Activated T-cell treated with anti-CD3 and anti-CD28 coated beads, Interleukin-2, amount 50 U/mL, for 48 hours (primary cell): ENCODE results near the gene SIRT1.
"Not testable (repeated sequence)": the region's sequence is repeated elsewhere in the genome, so short reads cannot be mapped to it uniquely, and the experiment has no call there.

ENCODE experiments used
- DNase-seq, 2 experiments: peaks; one replicate each; pipeline ENCODE4 v3.0.0-alpha.2; 2020

SIRT1 gene

GRCh38 chr10:67878133-67878532, 6.3 kb upstream of the SIRT1 start:
- DNase-seq = no peak

DNA sequence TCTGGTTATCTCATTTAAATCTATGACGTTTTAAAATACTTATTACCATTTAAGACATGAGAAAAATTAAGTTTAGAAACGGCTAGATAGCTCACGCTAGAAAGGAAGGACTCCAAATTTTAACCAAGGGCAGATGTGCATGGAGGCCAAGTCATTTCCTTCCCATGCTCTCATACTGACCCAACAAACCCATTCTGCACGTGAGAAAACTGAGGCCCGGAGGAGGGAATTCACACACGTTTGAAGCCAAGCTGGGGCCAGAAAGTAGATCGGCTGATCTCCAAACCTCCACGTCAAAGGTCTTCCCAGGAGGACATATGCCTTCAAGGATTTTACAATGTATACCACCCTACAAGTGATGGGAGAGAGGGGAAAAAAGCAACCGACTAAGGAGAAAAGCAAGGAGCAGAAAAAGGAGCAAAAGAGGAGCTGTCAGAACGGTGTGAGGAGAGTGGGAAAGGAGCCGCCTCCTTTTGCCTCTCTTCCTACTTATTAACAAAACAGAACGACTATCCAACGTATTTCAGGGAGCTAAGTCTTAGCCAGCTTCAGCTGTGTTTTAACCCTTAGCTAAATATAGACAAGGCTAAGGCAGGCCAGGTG, 645 bp upstream of the SIRT1 start:
- no peak for DNase-seq

GRCh38 chr10:67884842-67885670, 600 bp downstream of the SIRT1 start:
- peak; percentile 80 to 87 for DNase-seq

- DNase-seq = no peak
Observed at GRCh38 chr10:67893637-67894036, 9.2 kb downstream of the SIRT1 start.

DNA sequence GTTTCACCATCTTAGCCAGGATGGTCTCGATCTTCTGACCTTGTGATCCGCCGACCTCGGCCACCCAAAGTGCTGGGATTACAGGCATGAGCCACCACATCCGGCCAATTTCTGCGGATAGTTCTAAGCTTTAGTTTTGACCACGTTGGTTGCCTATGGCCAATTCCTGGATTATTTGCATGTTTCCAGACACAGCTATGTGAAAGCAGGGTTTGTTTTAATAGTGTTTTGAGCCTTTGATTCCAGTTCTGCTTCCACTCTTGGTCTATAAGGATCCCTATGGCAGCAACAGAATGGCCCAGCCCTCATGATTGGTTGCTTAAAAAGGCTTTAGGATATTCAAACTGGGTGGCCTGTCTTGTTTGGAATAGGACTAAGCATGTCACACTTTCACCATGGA, 19.1 kb downstream of the SIRT1 start:
- DNase-seq = no peak

GRCh38 chr10:67912331-67912946, 28.0 kb downstream of the SIRT1 start:
- no peak for DNase-seq

DNA sequence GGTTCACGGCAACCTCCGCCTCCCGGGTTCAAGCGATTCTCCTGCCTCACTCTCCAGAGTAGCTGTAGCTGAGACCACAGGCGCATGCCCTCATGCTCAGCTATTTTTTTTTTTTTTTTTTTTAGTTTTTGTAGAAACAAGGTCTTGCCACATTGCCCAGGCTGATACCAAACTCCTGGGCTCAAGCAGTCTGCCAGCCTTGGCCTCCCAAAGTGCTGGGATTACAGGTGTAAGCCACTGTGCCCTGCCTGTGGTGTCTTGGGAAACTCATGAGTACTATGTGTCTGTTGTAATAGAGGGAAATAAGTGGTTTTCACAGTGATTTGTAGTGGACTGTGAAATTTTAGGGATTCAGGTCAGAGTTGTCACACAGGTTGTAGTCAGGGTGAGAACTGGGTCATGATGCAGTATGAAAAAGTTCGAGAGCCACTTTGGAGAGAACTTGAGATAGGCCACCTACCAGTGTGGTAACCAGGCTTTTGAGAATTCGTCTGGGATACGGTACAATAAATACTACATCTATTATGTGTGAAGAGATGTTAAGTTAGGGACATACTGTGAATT, 30.4 kb downstream of the SIRT1 start:
- DNase-seq = no peak

DNA sequence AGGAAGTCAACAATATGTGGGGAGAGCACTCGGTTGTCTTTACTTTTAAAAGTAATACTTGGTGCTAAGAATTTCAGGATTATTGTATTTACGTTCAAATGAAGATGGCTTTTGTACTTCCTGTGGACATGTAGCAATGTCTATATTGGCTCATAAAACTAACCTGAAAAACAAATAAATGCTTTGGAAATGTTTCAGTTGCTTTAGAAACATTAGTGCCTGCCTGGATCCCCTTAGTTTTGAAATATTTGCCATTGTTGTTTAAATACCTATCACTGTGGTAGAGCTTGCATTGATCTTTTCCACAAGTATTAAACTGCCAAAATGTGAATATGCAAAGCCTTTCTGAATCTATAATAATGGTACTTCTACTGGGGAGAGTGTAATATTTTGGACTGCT, 32.7 kb downstream of the SIRT1 start:
- no peak for DNase-seq

GRCh38 chr10:67917679-67918078, 33.2 kb downstream of the SIRT1 start:
- DNase-seq = no peak

- no peak for DNase-seq
Observed at GRCh38 chr10:67921065-67921464, 36.6 kb downstream of the SIRT1 start.

DNA sequence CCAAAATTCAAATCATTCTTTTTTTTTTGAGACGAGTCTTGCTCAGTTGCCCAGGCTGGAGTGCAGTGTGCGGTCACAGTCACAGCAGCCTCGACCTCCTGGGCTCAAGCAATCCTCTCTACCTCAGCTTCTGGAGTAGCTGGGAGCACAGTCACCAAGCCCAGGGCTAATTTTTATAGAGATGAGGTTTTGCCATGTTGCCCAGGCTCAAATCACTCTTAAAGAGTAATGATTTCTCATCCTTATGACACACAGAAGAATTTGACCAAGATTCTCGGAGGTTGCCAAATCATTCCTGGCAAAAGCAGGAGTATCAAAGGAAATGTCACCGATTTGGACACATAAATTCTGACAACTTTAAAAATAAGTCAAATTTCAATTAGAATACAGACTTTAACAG, 39.1 kb downstream of the SIRT1 start:
- DNase-seq = no peak

- DNase-seq = no peak
Observed at GRCh38 chr10:67924136-67924535, 39.7 kb downstream of the SIRT1 start.

DNA sequence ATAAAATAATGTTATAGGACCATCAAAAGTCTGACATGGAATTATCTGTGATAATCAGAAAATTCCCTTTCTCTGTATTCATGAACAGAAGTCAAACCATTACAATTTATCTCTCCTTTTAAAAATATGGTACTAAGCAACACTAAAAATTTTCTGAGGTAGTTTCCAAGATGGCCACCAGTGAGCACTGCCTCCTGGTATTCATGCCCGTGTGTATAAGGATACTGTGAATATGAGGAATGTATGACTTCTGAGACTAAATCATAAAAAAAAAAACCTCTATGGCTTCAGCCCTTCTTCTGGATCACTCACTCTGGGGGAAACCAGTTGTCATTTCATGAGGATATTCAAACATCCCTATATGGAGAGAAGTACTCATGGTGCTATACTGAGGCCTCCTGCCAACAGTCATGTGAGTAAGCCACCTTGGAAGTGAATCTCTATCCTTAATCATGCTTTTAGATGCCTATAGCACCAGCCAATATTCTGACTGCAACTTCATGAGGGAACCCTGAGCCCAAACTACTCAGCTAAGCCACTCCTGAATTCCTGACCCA, 41.1 kb downstream of the SIRT1 start:
- no peak for DNase-seq

- DNase-seq = no peak
Observed at GRCh38 chr10:67926951-67927350, 42.5 kb downstream of the SIRT1 start.

DNA sequence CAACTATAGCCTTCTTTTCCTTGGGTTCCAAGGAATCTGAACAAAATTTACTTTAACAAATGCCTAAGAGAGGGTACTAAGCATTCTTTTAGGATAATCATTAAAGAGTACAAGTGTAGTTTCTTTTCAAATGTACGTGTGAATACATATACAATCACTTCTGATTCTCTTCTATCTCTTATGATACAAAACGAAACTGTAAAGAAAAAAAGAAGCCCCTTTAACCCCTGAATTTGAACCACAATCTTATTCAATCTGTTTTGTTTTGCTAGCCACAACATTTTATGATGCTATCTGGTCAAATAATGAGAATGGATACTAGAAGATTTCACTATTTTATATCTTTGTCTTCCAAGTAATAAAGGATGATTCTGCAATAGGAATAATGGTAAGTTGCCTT, 48.7 kb downstream of the SIRT1 start:
- no peak for DNase-seq

GRCh38 chr10:67934336-67934735, 49.9 kb downstream of the SIRT1 start:
- no peak for DNase-seq

DNA sequence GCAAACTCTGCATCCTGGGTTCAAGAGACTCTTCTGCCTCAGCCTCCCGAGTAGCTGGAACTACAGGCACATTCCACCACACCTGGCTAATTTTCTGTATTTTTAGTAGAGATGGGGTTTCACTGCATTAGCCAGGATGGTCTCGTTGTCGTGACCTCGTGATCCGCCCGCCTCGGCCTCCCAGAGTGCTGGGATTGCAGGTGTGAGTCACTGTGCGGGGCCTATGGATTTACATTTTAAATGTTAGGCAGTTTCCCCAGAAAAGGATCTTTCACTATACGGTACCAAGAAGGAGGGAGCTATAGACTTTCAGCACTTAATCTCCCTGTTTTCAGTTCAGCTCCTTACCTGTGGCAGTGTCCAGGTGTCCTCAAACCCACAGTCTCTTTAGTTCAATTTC, 50.8 kb downstream of the SIRT1 start:
- no peak for DNase-seq

- no peak for DNase-seq
Observed at GRCh38 chr10:67936416-67936815, 52.0 kb downstream of the SIRT1 start.

- DNase-seq = no peak
Observed at GRCh38 chr10:67943917-67944316, 59.5 kb downstream of the SIRT1 start.

DNA sequence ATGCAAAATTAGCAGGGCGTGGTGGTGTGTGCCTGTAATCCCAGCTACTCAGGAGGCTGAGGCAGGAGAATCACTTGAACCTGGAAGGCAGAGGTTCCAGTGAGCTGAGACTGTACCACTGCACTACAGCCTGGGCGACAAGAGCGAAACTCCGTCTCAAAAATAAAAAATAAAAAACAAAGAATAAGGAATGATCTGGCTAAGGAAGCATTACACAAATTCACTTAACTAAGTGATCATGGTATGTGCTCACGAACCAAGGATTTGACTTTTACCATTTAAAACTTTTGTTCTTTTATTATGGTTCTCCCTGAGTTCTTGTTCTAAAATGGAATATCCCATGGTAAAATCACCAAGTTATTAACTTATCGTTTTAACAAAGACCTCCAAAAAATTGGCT, 71.2 kb downstream of the SIRT1 start:
- DNase-seq = no peak

GRCh38 chr10:67959839-67960476, 75.5 kb downstream of the SIRT1 start:
- DNase-seq = no peak

GRCh38 chr10:67965456-67965855, 81.0 kb downstream of the SIRT1 start:
- DNase-seq = no peak

GRCh38 chr10:67966035-67966434, 81.6 kb downstream of the SIRT1 start:
- not testable (repeated sequence) for DNase-seq
